BJ (cell line): ENCODE measurements around the gene IL36RN. TPM values are rescaled to one million over a fixed set of nuclear protein-coding genes. Genes with fewer than 3 reads are reported as not detected.

ENCODE experiments used
- CTCF ChIA-PET: fragments of 350-600 bp; formaldehyde crosslinking; extraction: SDS; loops from one replicate; lab custom pipeline; 2021; ENCODE audit warnings: antibody characterized with exemption, inconsistent platforms; lab: Yijun Ruan, JAX
- POLR2A ChIA-PET: fragments of 300-600 bp; sonication (Branson Sonifier 250); formaldehyde crosslinking; extraction: SDS; loops from one replicate; lab custom pipeline; 2021; ENCODE audit warnings: antibody characterized with exemption; lab: Charles Lee
- DNase-seq: peaks from one replicate; pipeline ENCODE4 v3.0.0-alpha.2; 2011; ENCODE audit warnings: low read depth
- H3K27me3 ChIP-seq: 2 replicates; pipeline ENCODE4 v1.6.0; 2011; ENCODE audit warnings: low read length; ENCODE audit not compliant: control insufficient read depth, insufficient read depth
- H3K36me3 ChIP-seq: 2 replicates; pipeline ENCODE4 v1.5.1; 2011; ENCODE audit warnings: low read length; ENCODE audit not compliant: control insufficient read depth, insufficient read depth
- H3K4me3 ChIP-seq: 2 replicates; pipeline ENCODE4 v1.5.1; 2011; ENCODE audit warnings: low read depth, mild to moderate bottlenecking, control low read depth, low read length
- polyA plus RNA-seq: library from polyadenylated mRNA; depleted of rRNA; stranded (reverse); fragments of >200 nt; gene quantifications from 2 replicates; pipeline ENCODE4 v1.2.3, GENCODE V29; 2011
- TF ChIP-seq, protein P1 (sequence below): IDR thresholded peaks from 2 replicates; pipeline ENCODE4 v1.5.1; 2011; ENCODE audit warnings: low read depth, mild to moderate bottlenecking, control low read depth, inconsistent platforms, low read length, moderate library complexity; ENCODE audit not compliant: insufficient read depth

IL36RN gene
- polyA plus RNA-seq, 1 experiment = not detected

DNA sequence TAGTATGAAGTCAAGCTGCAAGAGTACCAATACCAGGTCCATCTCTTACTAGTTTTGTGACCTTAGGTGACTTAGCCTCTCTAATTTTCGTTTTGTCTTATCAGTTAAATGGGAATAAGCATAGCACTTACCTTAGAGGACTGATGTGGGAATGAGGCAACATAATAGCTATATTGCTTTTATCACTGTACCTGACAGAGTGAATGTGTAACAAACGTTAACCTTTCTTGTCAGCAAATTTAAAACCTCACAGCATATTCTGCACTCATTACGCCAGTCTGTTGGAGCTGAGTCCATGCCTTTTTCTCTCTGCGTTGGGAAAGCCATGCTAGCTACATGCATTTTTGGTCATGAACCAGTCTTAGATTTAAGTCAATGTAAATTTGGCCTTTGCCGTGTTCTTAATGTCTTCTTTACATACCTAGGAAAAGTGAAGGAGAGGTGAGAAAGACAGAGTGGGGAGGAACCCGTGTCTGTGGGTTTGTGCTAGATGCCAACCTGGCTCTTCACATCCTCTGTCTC lies 6.5 kb upstream of the IL36RN start, which contains the start of gene IL36B:
IL36B (minus strand) TSS at position 472 of the 522 bp plus-strand sequence.
- Histone ChIP-seq H3K4me3 (no peak within 1 kb of the TSS), H3K27me3 (peaks cover 5% of the 10 kb centered on the region; the same call in 1 of the 2 replicates), H3K36me3 (no peaks in the 10 kb centered on the region)
- ChIA-PET CTCF (no interaction called here), POLR2A (no interaction called here)
- TF ChIP-seq, protein P1, sequence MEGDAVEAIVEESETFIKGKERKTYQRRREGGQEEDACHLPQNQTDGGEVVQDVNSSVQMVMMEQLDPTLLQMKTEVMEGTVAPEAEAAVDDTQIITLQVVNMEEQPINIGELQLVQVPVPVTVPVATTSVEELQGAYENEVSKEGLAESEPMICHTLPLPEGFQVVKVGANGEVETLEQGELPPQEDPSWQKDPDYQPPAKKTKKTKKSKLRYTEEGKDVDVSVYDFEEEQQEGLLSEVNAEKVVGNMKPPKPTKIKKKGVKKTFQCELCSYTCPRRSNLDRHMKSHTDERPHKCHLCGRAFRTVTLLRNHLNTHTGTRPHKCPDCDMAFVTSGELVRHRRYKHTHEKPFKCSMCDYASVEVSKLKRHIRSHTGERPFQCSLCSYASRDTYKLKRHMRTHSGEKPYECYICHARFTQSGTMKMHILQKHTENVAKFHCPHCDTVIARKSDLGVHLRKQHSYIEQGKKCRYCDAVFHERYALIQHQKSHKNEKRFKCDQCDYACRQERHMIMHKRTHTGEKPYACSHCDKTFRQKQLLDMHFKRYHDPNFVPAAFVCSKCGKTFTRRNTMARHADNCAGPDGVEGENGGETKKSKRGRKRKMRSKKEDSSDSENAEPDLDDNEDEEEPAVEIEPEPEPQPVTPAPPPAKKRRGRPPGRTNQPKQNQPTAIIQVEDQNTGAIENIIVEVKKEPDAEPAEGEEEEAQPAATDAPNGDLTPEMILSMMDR = no peak
- DNase-seq = no peak

DNA sequence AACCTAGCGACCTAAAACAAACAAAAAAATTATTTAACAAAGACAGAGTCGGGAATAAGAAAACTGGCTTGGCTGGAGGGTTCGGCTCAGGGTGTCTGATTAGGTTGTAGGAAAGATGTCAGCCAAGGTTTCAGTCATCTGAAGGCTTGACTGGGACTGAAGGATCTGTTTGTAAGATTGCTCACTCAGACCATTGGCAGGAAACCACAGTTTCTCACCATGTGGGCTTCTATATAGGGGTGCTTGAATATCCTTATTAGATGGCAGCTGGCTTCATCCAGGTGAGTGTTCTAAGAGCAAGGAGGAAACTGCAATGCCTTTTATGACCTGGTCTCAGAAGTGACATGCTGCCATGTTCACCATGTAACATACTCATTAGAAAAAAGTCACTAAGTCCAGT lies 5.3 kb upstream of the IL36RN start:
- CTCF ChIA-PET = no interaction called here

GRCh38 chr2:113054066-113054465 lies 4.9 kb upstream of the IL36RN start:
- H3K4me3 ChIP-seq = no peak overlapping the region
- ChIA-PET CTCF (no interaction called here), POLR2A (no interaction called here)
- H3K36me3 ChIP-seq = no peaks in the 10 kb centered on the region
- TF ChIP-seq, protein P1 = no peak
- peaks cover 6% of the 10 kb centered on the region; the same call in 1 of the 2 replicates for H3K27me3 ChIP-seq
- no peak for DNase-seq

More for the DNA sequence above, 5.3 kb upstream of the IL36RN start:
- Histone ChIP-seq H3K36me3 (no peaks in the 10 kb centered on the region), H3K27me3 (peaks cover 5% of the 10 kb centered on the region; the same call in 1 of the 2 replicates), H3K4me3 (no peak overlapping the region)
- TF ChIP-seq, protein P1 = no peak
- DNase-seq = no peak
- POLR2A ChIA-PET = no interaction called here

DNA sequence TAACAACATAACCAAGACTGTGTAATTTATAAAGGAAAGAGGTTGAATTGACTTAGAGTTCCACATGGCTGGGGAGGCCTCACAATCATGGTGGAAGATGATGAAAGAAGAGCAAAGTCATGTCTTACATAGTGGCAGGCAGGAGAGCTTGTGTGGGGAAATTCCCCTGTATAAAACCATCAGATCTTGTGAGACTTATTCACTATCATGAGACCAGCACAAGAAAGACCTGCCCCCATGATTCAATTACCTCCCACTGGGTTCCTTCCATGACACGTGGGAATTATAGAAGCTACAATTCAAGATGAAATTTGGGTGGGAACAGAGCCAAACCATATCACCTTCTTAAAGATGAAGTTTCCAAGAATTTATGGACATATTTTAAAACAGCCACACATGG lies 2.5 kb upstream of the IL36RN start:
- no peak for DNase-seq
- Histone ChIP-seq H3K27me3 (peaks cover 7% of the 10 kb centered on the region; the same call in 1 of the 2 replicates), H3K36me3 (no peaks in the 10 kb centered on the region), H3K4me3 (no peak overlapping the region)
- ChIA-PET CTCF (interaction anchor here (1.1 kb wide), 1 partner anchor 10 kb away, joined by 3 read pairs; no protein-coding TSS in a partner anchor), POLR2A (no interaction called here)
- TF ChIP-seq, protein P1 = no peak

GRCh38 chr2:113057117-113057516 lies 1.9 kb upstream of the IL36RN start:
- TF ChIP-seq, protein P1 = no peak
- ChIA-PET POLR2A (no interaction called here), CTCF (interaction anchor here (1.1 kb wide), 1 partner anchor 11 kb away, joined by 3 read pairs; no protein-coding TSS in a partner anchor)
- no peak for DNase-seq
- Histone ChIP-seq H3K27me3 (peaks cover 6% of the 10 kb centered on the region; the same call in 1 of the 2 replicates), H3K4me3 (no peak overlapping the region), H3K36me3 (no peaks in the 10 kb centered on the region)
